Colonic mucosa (tissue), 4 donors: ENCODE data around the gene SUSD2. TPM values are rescaled to one million over a fixed set of nuclear protein-coding genes. Genes with fewer than 3 reads are reported as not detected.

Experiments
- DNase-seq: peaks from one replicate; pipeline ENCODE4 v3.0.0-alpha.2; 2020
- H3K27ac ChIP-seq: fragments of 200-600 bp; one replicate; pipeline ENCODE4 v1.8.0; 2021
- H3K27me3 ChIP-seq: fragments of 200-600 bp; one replicate; pipeline ENCODE4 v1.8.0; 2021
- H3K36me3 ChIP-seq: fragments of 200-600 bp; one replicate; pipeline ENCODE4 v1.8.0; 2021
- H3K4me1 ChIP-seq: fragments of 200-600 bp; one replicate; pipeline ENCODE4 v1.8.0; 2021; ENCODE audit warnings: mild to moderate bottlenecking
- H3K4me3 ChIP-seq: fragments of 200-600 bp; one replicate; pipeline ENCODE4 v1.8.0; 2021
- H3K9ac ChIP-seq, 2 donors: one replicate each; pipeline ENCODE4 v1.7.0; 2013; ENCODE audit warnings: control low read depth in 2 of 2, low read depth in 2 of 2, low read length in 2 of 2
- H3K9me3 ChIP-seq: fragments of 200-600 bp; one replicate; pipeline ENCODE4 v1.8.0; 2021
- CTCF ChIP-seq: fragments of 200-600 bp; IDR thresholded peaks from one replicate; pipeline ENCODE4 v1.8.0; 2022; ENCODE audit warnings: antibody characterized with exemption, mild to moderate bottlenecking
- intact Hi-C: fragments of 100-400 bp; cut with DNase I; formaldehyde crosslinking; loops from one replicate; pipeline ENCODE4 v1.14.1; 2022
- total RNA-seq, 2 donors: library from RNA; stranded (reverse); fragmentation: NEBNext Ultra II Directional in 1 of 2; extraction: Animal tissue kit (Norgen Biotek cat#: 25700) in 1 of 2; gene quantifications; one replicate each; pipeline ENCODE4 v1.2.1, GENCODE V29; 2021
- donor health status: healthy.
- donor health status: DM: no; HTN: no; CAD: no.
- donor health status: DM: no; HTN: no; CAD: no.

The SUSD2 gene
- total RNA-seq, 2 donors from 2014 or later = 1.2 to 2.4 TPM

- Histone ChIP-seq H3K27me3 (no peaks in the 10 kb centered on the region), H3K4me3 (no peak overlapping the region), H3K9me3 (no peaks in the 10 kb centered on the region), H3K27ac (no peak overlapping the region), H3K36me3 (no peaks in the 10 kb centered on the region), H3K4me1 (peaks cover 17% of the 10 kb centered on the region), H3K9ac (no peak overlapping the region)
- DNase-seq = no peak
- intact Hi-C loops = loop anchor here (10.0 kb wide), 1 partner anchor 155 kb away; the partner anchor contains the start of gene GSTT4
- no peak for TF ChIP-seq CTCF
These were observed 21.6 kb upstream of the SUSD2 start for GRCh38 chr22:24159650-24160049.

GRCh38 chr22:24160546-24160945, 20.7 kb upstream of the SUSD2 start:
- Histone ChIP-seq H3K27me3 (no peaks in the 10 kb centered on the region), H3K27ac (no peak overlapping the region), H3K9ac (no peak overlapping the region), H3K9me3 (no peaks in the 10 kb centered on the region), H3K36me3 (no peaks in the 10 kb centered on the region), H3K4me3 (no peak overlapping the region), H3K4me1 (peaks cover 9% of the 10 kb centered on the region)
- TF ChIP-seq CTCF = no peak
- intact Hi-C loops = loop anchor here (10.0 kb wide), 1 partner anchor 156 kb away; the partner anchor contains the start of gene GSTT4
- no peak for DNase-seq

GRCh38 chr22:24161485-24161884, 19.8 kb upstream of the SUSD2 start:
- intact Hi-C loops = loop anchor here (10.0 kb wide), 1 partner anchor 157 kb away; the partner anchor contains the start of gene GSTT4
- TF ChIP-seq CTCF = no peak
- Histone ChIP-seq H3K27me3 (no peaks in the 10 kb centered on the region), H3K27ac (no peak overlapping the region), H3K9me3 (no peaks in the 10 kb centered on the region), H3K36me3 (peaks cover 4% of the 10 kb centered on the region), H3K9ac (no peak overlapping the region), H3K4me3 (no peak overlapping the region), H3K4me1 (peaks cover 8% of the 10 kb centered on the region)
- DNase-seq = no peak

- H3K9me3 ChIP-seq = no peaks in the 10 kb centered on the region
- H3K27ac ChIP-seq = no peak overlapping the region
- no peak for DNase-seq
- no peak for TF ChIP-seq CTCF
- no peak overlapping the region for H3K4me3 ChIP-seq
- peaks cover 7% of the 10 kb centered on the region for H3K36me3 ChIP-seq
- intact Hi-C loops = loop anchor here (10.0 kb wide), 1 partner anchor 157 kb away; the partner anchor contains the start of gene GSTT4
- no peak overlapping the region for H3K9ac ChIP-seq
- H3K27me3 ChIP-seq = no peaks in the 10 kb centered on the region
- H3K4me1 ChIP-seq = peaks cover 4% of the 10 kb centered on the region
These were observed 19.4 kb upstream of the SUSD2 start for GRCh38 chr22:24161909-24162308.

GRCh38 chr22:24162436-24162835, 18.9 kb upstream of the SUSD2 start:
- Histone ChIP-seq H3K9me3 (no peaks in the 10 kb centered on the region), H3K27ac (no peak overlapping the region), H3K27me3 (no peaks in the 10 kb centered on the region), H3K36me3 (peaks cover 13% of the 10 kb centered on the region), H3K9ac (no peak overlapping the region), H3K4me1 (no peaks in the 10 kb centered on the region), H3K4me3 (no peak overlapping the region)
- intact Hi-C loops = loop anchor here (10.0 kb wide), 1 partner anchor 158 kb away; the partner anchor contains the start of gene GSTT4
- DNase-seq = no peak
- TF ChIP-seq CTCF = no peak
